Activated T-cell treated with anti-CD3 and anti-CD28 coated beads, Interleukin-2, amount 50 U/mL, for 72 hours (primary cell): ENCODE measurements around the gene KRT2. TPM values are rescaled to one million over a fixed set of nuclear protein-coding genes. Genes with fewer than 3 reads are reported as not detected.

Experiments used
- ATAC-seq, 2 donors: fragments of 150-1000 bp; cut with Tn5 transposase; replicated peaks in 1 of 2; 2 replicates each; pipeline ENCODE4 v1.10.0; 2021; ENCODE audit warnings: moderate library complexity in 2 of 2, mild to moderate bottlenecking in 1 of 2
- DNase-seq, 2 donors: peaks; one replicate each; pipeline ENCODE4 v3.0.0; 2021 to 2022; ENCODE audit warnings: mixed read lengths in 1 of 2
- H3K27ac Mint-ChIP-seq: one replicate; pipeline ENCODE4 v1.8.0; 2022; ENCODE audit warnings: mild to moderate bottlenecking, moderate library complexity, mixed read lengths
- H3K27me3 Mint-ChIP-seq: one replicate; pipeline ENCODE4 v1.8.0; 2022; ENCODE audit warnings: low read depth, mixed read lengths
- H3K36me3 Mint-ChIP-seq, 2 donors: one replicate each; pipeline ENCODE4 v1.8.0; 2022; ENCODE audit warnings: mixed read lengths in 2 of 2, mild to moderate bottlenecking in 1 of 2; ENCODE audit not compliant: insufficient read depth in 2 of 2
- H3K4me1 Mint-ChIP-seq: one replicate; pipeline ENCODE4 v1.8.0; 2022; ENCODE audit warnings: low read depth, mixed read lengths
- H3K4me3 Mint-ChIP-seq, 2 donors: one replicate each; pipeline ENCODE4 v1.8.0; 2022; ENCODE audit warnings: mild to moderate bottlenecking in 2 of 2, mixed read lengths in 2 of 2, moderate library complexity in 2 of 2
- H3K9me3 Mint-ChIP-seq, 2 donors: one replicate each; pipeline ENCODE4 v1.8.0; 2022; ENCODE audit warnings: mixed read lengths in 2 of 2
- total RNA-seq, 2 donors: library from RNA; stranded (reverse); gene quantifications; one replicate each; pipeline ENCODE4 v1.2.3, GENCODE V29; 2022

Gene KRT2
- total RNA-seq, 2 donors from 2014 or later: not detected

DNA sequence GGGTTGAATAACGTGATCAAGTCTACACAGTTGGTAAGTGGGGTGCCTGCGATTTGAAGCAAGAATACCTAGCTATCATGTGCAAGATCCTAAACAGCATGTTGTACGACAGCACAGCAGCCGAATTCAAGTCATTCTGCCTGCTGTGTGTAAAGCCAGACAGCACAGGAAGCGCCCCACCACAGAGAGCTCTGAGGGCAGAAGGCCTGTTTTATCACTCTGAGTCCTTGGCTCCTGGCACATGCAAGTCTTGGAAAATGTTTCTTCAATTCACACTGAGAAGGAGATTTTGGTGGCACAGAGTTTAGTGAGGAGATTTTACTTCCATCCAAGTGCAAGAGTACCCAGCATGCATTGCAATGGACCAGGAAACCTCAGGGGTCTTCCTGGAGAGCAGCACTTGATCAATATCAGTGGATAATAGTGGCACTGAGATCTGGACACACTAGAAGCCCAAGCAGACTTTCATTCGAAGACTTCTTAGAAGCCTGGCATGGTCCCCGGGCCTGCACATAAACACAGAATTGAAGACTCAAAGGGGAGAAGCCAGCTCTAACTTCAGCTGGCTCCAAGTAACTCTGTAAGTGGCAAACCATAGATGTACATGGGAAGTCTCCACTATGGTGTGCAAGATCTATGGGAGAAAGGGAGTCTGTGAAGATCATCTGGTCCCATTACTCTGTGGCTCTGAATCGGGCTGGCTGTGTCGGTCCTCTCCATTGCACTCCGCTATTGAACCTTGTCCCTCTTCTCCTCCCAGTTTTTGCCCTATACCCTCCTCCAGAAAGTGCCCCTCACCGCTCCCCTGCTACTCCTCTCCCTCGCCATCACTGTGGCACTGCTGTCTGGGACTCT lies 29.7 kb upstream of the KRT2 start:
- no peak overlapping the region for H3K27ac Mint-ChIP-seq
- no peaks in the 10 kb centered on the region for H3K36me3 Mint-ChIP-seq
- peak; percentile 42 to 51 for ATAC-seq
- H3K4me3 Mint-ChIP-seq: no peak overlapping the region
- H3K9me3 Mint-ChIP-seq: no peaks in the 10 kb centered on the region
- H3K4me1 Mint-ChIP-seq: peaks cover 15% of the 10 kb centered on the region
- peak; percentile 11 to 19 for DNase-seq
- H3K27me3 Mint-ChIP-seq: no peaks in the 10 kb centered on the region

DNA sequence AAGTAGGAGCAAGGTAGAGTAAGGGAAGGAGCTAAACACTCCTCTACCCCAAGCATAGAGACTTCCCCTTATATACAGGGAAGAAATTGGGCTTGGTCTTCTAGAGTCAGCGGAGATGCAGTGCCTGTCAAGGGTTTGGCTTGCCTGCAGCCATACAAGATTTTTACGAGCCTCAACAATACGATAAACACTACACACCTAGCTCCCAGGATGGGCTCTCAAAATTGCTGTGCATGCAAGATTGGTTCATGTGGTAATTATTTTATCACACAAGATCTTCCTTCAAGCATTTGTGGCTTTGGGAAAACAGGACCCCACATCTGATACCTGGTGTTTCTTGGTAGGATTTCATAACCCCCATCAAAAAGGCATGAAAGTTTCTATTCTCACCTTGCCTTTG lies 28.4 kb upstream of the KRT2 start, which contains the start of gene KRT1:
Gene KRT1 (minus strand): TSS at position 45 of the 400 bp plus-strand sequence. CDS start 59 bp downstream, outside the sequence.
- no peaks in the 10 kb centered on the region for H3K27me3 Mint-ChIP-seq
- H3K9me3 Mint-ChIP-seq: no peaks in the 10 kb centered on the region
- no peak for DNase-seq
- no peak within 1 kb of the TSS for H3K27ac Mint-ChIP-seq
- H3K4me3 Mint-ChIP-seq: no peak within 1 kb of the TSS
- H3K4me1 Mint-ChIP-seq: peaks cover 15% of the 10 kb centered on the region
- ATAC-seq: no peak
- H3K36me3 Mint-ChIP-seq: no peaks in the 10 kb centered on the region

DNA sequence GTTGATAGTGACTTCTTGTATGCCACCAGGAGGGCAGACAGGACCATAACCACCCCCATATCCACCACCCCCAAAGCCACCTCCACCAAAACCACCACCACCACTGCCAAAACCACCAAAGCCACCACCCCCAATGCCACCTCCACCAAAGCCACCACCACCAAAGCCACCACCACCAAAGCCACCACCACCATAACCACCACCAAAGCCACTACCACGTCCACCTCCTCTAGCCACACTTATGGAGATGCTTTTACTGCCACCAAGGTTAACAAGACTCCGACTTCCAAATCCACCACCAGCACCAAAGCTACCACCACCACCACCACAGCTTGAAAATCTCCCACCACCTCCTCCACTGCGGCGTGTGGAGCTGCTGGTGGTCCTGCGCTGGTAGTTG lies 27.9 kb upstream of the KRT2 start:
- H3K27me3 Mint-ChIP-seq: no peaks in the 10 kb centered on the region
- DNase-seq: no peak
- H3K4me1 Mint-ChIP-seq: peaks cover 15% of the 10 kb centered on the region
- no peak overlapping the region for H3K27ac Mint-ChIP-seq
- no peak for ATAC-seq
- H3K4me3 Mint-ChIP-seq: no peak overlapping the region
- H3K36me3 Mint-ChIP-seq: no peaks in the 10 kb centered on the region
- no peaks in the 10 kb centered on the region for H3K9me3 Mint-ChIP-seq

DNA sequence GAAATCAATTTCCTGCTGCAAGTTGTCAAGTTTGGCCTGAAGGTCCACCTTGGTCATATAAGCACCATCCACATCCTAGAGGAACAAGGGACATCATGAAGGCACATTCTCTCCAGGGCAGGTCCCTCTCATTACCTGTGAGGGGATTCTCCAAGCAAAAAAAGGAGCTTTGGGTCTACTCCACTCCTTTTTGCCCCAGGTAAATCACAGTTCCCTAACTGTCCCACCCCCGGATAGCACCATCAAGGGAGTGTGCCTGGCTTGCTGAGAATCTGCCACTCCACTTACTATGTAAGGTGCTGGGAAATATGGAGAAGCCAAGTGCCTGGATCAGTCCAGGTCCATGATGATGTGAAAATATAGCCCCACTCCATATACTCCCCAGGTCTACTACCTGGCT lies 25.7 kb upstream of the KRT2 start:
- Mint-ChIP-seq H3K4me3 (no peak overlapping the region), H3K9me3 (no peaks in the 10 kb centered on the region), H3K36me3 (no peaks in the 10 kb centered on the region), H3K4me1 (peaks cover 20% of the 10 kb centered on the region), H3K27ac (no peak overlapping the region), H3K27me3 (no peaks in the 10 kb centered on the region)
- DNase-seq: no peak
- ATAC-seq: no peak

DNA sequence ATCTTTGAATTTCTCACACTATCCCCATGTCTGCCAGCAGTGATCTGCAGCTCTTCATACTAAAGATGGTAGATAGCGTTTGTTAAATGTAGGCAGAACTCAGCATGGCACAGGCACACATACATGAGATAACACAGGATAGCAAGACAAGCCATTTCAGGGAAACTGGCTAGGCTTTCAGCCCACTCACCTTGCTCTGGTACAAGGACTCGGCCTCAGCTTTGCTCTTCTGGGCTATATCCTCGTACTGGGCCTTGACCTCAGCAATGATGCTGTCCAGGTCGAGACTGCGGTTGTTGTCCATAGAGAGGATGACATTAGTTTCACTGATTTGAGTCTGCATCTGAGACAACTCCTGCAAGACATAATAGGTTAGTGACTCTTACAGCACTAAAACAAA lies 25.1 kb upstream of the KRT2 start:
- DNase-seq (no peak), ATAC-seq (no peak)
- Mint-ChIP-seq H3K9me3 (no peaks in the 10 kb centered on the region), H3K4me3 (no peak overlapping the region), H3K27ac (no peak overlapping the region), H3K27me3 (no peaks in the 10 kb centered on the region), H3K4me1 (peaks cover 20% of the 10 kb centered on the region), H3K36me3 (no peaks in the 10 kb centered on the region)

DNA sequence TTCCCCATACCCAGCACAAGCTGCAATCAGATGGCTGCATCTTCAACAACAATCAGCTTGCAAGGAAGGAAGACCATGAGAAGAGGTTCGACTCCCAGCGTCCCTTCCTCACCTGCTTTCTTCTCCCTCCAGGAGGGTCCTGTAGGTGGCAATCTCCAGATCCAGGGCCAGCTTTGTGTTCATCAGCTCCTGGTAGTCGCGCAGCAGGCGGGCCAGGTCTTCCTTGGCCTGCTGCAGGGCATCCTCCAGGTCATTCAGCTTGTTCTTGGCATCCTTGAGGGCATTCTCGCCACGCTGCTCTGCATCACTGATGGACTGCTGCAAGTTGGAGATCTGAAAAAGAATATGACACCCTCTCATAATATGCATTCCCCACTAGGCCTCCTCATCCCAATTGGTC lies 24.2 kb upstream of the KRT2 start:
- no peak overlapping the region for H3K27ac Mint-ChIP-seq
- ATAC-seq (no peak), DNase-seq (no peak)
- peaks cover 13% of the 10 kb centered on the region for H3K4me1 Mint-ChIP-seq
- no peak overlapping the region for H3K4me3 Mint-ChIP-seq
- no peaks in the 10 kb centered on the region for H3K9me3 Mint-ChIP-seq
- H3K27me3 Mint-ChIP-seq: no peaks in the 10 kb centered on the region
- no peaks in the 10 kb centered on the region for H3K36me3 Mint-ChIP-seq

DNA sequence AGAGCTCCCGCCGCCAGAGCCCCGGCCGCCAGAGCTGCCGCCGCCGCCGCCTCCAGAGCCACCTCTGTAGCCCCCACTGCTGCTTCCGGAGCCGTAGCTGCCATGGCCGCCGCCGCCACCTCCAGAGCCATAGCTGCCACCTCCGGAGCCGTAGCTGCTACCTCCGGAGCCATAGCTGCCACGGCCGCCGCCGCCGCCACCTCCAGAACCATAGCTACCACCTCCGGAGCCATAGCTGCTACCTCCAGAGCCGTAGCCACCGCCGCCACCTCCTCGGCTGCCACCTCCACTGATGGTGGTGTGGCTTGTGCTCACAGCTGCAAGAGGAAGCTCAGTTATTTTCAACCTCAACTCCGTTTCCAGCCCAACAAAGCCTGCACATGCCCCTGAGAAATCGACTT lies 23.3 kb upstream of the KRT2 start:
- no peak overlapping the region for H3K4me3 Mint-ChIP-seq
- H3K27me3 Mint-ChIP-seq: no peaks in the 10 kb centered on the region

DNA sequence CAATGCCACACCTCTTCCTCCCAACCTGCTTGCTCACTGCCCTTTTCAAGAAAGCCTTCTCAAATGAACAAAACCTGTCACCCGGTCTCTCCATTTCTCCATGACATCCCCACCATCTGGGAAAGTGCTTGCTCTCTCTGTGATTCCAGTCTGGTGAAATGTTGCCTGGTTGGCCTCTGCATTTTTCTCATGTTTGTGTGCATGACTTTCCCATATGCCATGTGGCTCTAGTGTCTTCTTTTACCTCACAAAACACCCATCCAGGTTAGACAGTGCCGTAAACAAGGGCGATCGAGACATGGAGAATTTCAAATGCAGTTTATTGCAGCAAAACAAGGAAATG lies 22.4 kb upstream of the KRT2 start:
- ATAC-seq (no peak), DNase-seq (no peak)
- Mint-ChIP-seq H3K27me3 (no peaks in the 10 kb centered on the region), H3K36me3 (no peaks in the 10 kb centered on the region), H3K4me1 (peaks cover 4% of the 10 kb centered on the region), H3K9me3 (no peaks in the 10 kb centered on the region), H3K4me3 (no peak overlapping the region), H3K27ac (no peak overlapping the region)

More for the DNA sequence above, 23.3 kb upstream of the KRT2 start:
- no peak for ATAC-seq
- Mint-ChIP-seq H3K27ac (no peak overlapping the region), H3K36me3 (no peaks in the 10 kb centered on the region), H3K9me3 (no peaks in the 10 kb centered on the region), H3K4me1 (peaks cover 9% of the 10 kb centered on the region)
- DNase-seq: no peak

DNA sequence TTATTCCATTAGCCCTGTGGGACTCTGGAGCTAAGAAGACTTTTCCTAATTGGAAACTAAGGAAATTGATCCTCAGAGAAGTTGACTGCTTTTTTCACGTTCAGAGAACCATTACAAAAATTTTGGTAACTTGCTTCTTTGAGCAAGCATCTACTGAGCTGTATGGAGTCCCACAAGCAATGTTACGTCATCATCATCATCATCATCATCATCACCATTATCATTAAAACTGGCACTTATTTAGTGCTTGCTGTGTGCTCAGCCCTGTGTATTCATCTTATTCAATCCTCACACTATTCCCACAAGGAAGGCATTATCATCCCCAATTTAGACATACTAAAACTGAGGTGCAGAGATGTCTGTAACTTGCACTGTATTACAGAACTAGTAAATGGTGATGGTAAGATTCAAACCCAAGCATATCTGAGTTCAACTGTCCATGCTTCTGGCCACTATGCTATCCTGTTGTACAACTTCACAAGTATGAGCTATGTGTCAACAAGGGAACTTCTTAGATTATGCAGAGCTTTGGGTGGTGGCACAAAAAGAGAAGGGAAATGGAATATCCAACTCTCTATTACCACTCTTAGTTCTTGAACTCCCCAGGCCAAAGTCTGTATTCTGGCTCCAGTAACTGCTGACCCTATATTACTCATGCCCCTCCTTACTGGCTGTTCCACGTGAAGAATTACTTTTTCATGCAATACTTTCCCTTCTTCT lies 21.9 kb upstream of the KRT2 start:
- no peak for ATAC-seq
- no peak overlapping the region for H3K4me3 Mint-ChIP-seq
- no peaks in the 10 kb centered on the region for H3K36me3 Mint-ChIP-seq
- no peak overlapping the region for H3K27ac Mint-ChIP-seq
- DNase-seq: no peak
- H3K4me1 Mint-ChIP-seq: peaks cover 4% of the 10 kb centered on the region
- no peaks in the 10 kb centered on the region for H3K9me3 Mint-ChIP-seq
- no peaks in the 10 kb centered on the region for H3K27me3 Mint-ChIP-seq

DNA sequence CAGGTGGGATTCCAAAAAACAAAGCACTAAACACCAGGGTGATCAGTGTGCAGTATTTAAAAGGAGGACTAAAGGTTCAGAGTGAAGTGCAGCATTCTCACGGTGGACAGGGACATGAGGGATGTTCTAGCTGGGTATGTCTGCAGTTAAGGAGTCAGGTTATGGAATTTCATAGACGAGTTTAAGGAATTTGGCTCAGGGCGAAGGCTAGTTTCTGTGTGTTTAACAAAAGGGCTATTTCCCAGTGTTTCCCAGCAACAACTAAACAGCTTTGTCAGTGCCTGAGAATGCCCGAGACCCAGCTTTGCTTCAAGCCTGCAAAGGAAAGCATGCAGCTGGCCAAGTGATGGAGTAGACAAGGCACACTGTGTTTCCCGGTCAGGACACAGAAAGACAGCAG lies 21.2 kb upstream of the KRT2 start:
- H3K4me1 Mint-ChIP-seq: peaks cover 4% of the 10 kb centered on the region
- no peak overlapping the region for H3K4me3 Mint-ChIP-seq
- no peaks in the 10 kb centered on the region for H3K9me3 Mint-ChIP-seq
- DNase-seq (no peak), ATAC-seq (no peak)
- no peaks in the 10 kb centered on the region for H3K27me3 Mint-ChIP-seq
- H3K36me3 Mint-ChIP-seq: no peaks in the 10 kb centered on the region
- no peak overlapping the region for H3K27ac Mint-ChIP-seq

DNA sequence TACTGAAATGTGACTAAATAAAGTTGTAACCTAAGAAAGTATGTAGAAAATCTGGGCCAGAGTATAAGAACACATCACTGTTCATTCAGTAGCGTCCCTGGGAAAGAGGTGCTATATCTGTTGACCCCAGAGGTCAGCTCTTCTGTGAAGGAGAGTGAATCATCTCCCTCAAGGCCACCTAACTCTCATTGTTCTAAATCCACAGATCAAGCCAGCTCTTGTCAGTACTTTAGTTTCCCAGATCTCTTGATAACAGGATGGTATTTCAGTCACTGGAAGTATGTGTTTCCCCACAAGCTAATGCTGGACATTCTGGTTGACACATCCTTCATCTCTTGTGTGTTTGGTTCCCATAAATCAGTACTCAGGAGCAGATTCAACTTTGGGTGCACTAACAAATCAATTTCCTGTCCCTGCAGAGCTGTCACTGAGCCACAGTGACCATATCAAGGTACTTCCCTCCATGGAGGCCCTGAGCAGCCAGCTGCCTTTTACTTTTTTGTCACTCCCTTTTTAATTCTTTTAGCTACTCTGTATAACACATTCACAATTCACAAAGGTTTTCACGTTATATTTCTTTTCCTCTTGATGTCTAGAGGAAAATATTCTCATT lies 20.4 kb upstream of the KRT2 start:
- H3K27ac Mint-ChIP-seq: no peak overlapping the region
- DNase-seq: no peak
- no peak for ATAC-seq
- no peak overlapping the region for H3K4me3 Mint-ChIP-seq
- no peaks in the 10 kb centered on the region for H3K36me3 Mint-ChIP-seq
- no peaks in the 10 kb centered on the region for H3K27me3 Mint-ChIP-seq
- peaks cover 4% of the 10 kb centered on the region for H3K4me1 Mint-ChIP-seq
- H3K9me3 Mint-ChIP-seq: no peaks in the 10 kb centered on the region

DNA sequence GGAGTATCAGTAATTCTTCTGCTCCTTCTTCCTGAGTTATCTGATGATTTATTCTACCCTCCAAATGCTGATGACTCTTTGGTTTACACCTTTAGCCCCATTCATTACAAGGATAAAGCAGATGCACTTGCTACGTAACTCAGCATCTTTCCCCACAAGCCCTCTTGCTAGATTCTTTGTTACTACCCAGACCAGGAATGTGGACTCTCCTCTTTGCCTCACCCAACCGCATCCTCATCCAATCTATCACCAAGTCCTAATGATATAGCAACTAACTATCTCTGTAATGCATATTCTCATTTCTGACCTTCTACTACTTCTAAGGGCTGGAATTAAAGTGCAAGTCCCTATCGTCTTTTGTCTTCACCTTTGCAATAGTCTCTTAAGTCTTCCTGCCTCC lies 18.9 kb upstream of the KRT2 start:
- ATAC-seq: no peak
- Mint-ChIP-seq H3K4me1 (peaks cover 4% of the 10 kb centered on the region), H3K27ac (no peak overlapping the region), H3K9me3 (no peaks in the 10 kb centered on the region), H3K4me3 (no peak overlapping the region), H3K27me3 (no peaks in the 10 kb centered on the region), H3K36me3 (no peaks in the 10 kb centered on the region)
- no peak for DNase-seq

DNA sequence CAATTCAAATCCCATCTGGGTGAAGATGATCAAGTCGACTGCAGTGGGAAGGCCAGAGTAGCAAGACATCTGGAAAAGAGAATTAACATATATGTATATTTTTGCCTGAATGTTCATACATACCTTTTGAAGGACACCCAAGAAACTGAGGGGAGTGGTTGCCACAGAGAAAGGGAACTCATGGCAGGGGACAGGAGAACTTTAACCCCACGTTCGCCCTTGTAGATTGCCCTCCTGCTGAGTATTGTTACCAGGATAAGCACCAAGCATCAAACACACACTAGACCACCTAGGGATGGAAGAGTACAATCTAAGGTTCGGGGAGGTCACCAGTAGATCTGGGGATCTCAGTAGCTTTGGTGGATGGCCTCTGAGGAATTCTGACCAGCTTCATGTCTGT lies 18.5 kb upstream of the KRT2 start:
- ATAC-seq: no peak
- Mint-ChIP-seq H3K27ac (no peak overlapping the region), H3K36me3 (no peaks in the 10 kb centered on the region), H3K4me3 (no peak overlapping the region), H3K9me3 (no peaks in the 10 kb centered on the region), H3K27me3 (no peaks in the 10 kb centered on the region), H3K4me1 (peaks cover 4% of the 10 kb centered on the region)
- DNase-seq: no peak
